ENCODE data around the gene OR1I1.

The OR1I1 gene

DNA sequence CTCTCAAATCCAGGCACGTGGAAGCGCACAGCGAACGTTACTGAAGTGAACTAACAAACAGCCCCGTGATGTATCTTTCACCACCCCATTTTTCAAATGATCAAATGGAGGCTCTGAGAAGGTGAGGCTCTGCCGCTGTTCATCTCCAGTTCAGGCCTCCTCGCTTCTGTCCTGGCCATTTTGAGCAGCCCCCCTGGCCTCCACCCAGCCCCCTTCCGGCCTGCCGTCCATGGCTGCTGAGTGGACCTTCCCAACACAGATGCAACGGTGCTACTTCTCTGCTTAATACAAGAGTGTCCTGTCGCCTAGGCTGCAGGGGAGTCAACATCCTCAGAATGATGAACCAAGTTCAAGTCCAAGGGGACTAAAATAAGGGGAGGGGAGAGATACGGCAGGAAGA is 34.8 kb downstream of the OR1I1 start:
- in situ Hi-C loops (cut with MboI; ENCODE audit: low sequenced_read_pairs) = no loop called here

- in situ Hi-C loops (cut with MboI; ENCODE audit: low sequenced_read_pairs) = no loop called here
Observed at GRCh38 chr19:15118248-15118647, 36.2 kb downstream of the OR1I1 start.

- in situ Hi-C loops (cut with MboI; ENCODE audit: low sequenced_read_pairs) = no loop called here
Observed at GRCh38 chr19:15118789-15119494, 36.9 kb downstream of the OR1I1 start.

DNA sequence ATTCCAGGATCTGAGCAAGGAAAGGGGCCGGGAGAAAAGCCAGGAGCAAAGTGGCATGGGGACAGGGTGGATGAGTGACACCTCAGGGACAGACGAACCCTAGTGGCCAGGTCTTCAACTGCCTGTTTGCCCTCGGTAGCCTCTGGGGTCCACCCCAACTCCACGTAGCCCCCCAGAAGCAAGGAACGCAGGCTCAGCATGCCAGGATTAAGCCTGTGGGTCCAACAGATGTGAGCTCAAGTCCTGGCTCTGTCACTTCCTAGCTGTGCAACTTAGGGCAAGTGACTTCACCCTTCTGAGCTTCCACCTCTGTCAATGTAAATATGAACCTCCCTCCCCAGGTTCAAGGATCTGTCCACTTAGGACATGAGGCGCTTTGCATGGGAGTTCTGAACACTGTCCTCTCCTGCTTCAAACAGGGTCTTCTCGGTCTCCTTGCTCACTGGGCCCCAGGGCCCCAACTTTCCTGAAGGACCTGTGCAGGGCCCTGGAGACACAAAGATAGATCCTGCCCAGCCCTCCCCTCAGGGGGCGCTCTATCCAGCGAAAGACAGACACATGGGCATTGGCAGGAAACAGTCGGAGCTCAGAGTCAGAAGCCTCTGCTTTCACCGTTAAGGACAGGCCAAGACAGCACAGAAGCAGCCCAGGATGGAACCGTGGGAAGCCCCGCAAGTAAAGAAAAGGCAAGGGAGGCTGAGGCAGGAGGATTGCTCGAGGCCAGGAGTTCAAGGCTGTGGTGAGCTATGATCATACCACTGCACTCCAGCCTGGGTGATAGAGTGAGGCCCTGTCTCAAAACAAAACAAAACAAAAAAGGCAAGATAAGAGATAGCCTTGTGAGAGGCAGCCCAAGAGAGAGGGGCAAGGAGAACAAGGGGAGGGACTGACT is 38.4 kb downstream of the OR1I1 start:
- in situ Hi-C loops (cut with MboI; ENCODE audit: low sequenced_read_pairs) = no loop called here

- in situ Hi-C loops (cut with MboI; ENCODE audit: low sequenced_read_pairs) = no loop called here
Observed at GRCh38 chr19:15122331-15123030, 40.5 kb downstream of the OR1I1 start.

DNA sequence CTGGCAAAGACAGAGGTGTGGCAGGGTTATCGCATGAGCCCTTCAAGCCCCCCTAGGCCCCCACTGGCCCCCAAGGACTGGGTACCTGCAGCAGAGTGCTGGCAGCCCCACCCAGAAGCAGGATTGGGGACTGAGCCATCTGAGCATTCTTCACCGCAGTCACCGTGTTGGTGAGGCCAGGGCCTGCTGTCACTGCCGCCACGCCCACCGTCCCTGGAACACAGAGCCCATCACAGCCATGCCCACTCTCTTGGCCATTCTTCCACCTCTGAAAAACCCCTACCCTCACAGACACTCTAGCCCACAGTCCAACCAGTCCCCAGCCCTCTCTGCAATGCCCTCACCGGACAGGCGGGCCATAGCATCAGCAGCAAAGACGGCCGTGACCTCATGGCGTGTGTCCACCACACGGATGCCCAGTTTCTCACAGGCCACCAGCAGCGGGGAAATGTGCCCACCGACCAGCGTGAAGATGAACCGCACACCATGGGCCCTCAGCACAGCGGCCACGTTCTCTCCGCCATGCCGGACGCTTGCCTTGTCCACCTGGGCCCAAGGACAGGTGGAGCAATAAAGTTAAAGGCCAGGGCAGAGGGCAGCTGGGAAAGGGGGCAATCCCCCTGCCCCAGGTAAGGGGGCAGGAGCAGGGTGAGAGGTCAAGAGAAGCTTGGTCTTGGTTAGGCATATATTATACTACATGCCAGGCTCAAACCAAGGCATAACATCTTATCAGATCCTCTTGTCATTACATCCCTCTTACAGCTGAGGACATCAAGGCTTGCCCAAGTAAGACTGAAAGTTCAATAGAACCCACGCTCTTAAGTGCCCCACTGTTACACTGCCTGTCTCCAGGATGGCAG is 41.2 kb downstream of the OR1I1 start:
- in situ Hi-C loops (cut with MboI; ENCODE audit: low sequenced_read_pairs) = no loop called here

- in situ Hi-C loops (cut with MboI; ENCODE audit: low sequenced_read_pairs) = no loop called here
Observed at GRCh38 chr19:15123900-15124299, 41.9 kb downstream of the OR1I1 start.

- in situ Hi-C loops (cut with MboI; ENCODE audit: low sequenced_read_pairs) = no loop called here
Observed at GRCh38 chr19:15124572-15125231, 42.7 kb downstream of the OR1I1 start.

GRCh38 chr19:15125232-15126067 is 43.4 kb downstream of the OR1I1 start:
- in situ Hi-C loops (cut with MboI; ENCODE audit: low sequenced_read_pairs) = no loop called here

- in situ Hi-C loops (cut with MboI; ENCODE audit: low sequenced_read_pairs) = no loop called here
Observed at GRCh38 chr19:15126131-15126910, 44.3 kb downstream of the OR1I1 start.

GRCh38 chr19:15128162-15128770 is 46.3 kb downstream of the OR1I1 start:
- in situ Hi-C loops (cut with MboI; ENCODE audit: low sequenced_read_pairs) = no loop called here

- in situ Hi-C loops (cut with MboI; ENCODE audit: low sequenced_read_pairs) = no loop called here
Observed at GRCh38 chr19:15129856-15130585, 48.0 kb downstream of the OR1I1 start.

GRCh38 chr19:15136234-15136954 is 54.4 kb downstream of the OR1I1 start:
- in situ Hi-C loops (cut with MboI; ENCODE audit: low sequenced_read_pairs) = no loop called here

GRCh38 chr19:15137777-15138176 is 55.8 kb downstream of the OR1I1 start:
- in situ Hi-C loops (cut with MboI; ENCODE audit: low sequenced_read_pairs) = no loop called here

GRCh38 chr19:15138427-15138826 is 56.4 kb downstream of the OR1I1 start:
- in situ Hi-C loops (cut with MboI; ENCODE audit: low sequenced_read_pairs) = no loop called here

DNA sequence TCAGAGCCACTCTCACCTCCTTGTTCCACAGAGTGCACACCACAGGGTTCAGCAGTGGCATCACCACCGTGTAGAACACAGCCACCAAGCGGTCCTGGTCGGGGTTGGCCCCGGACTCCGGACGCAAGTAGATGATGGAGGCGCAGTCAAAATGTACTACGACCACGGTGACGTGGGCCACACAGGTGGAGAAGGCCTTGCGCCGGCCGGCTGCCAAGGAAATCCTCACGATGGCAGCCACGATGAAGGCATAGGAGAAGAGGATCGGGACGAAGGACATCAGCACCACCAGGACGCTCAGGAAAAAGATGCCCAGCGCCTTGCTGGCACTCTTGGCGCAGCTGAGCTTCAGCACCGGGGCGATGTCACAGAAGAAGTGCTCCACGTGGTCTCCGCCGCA is 59.1 kb downstream of the OR1I1 start:
- in situ Hi-C loops (cut with MboI; ENCODE audit: low sequenced_read_pairs) = no loop called here

DNA sequence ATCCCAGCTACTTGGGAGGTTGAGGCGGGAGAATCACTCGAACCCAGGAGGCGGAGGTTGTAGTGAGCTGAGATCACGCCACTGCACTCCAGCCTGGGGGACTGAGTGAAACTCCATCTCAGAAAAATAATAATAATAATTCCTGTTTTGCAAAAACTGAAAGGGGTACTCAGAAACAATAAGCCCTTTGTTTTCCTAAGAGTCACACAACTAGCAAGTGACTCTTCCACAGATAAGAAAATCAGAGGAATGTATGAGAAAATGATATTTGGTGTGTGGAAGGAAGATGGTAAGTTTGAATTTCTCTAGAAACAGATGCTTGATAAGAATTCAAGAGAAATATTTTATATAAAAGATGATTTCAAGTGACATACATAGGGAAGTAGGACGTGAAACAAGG is 60.3 kb downstream of the OR1I1 start:
- in situ Hi-C loops (cut with MboI; ENCODE audit: low sequenced_read_pairs) = no loop called here

All from HL-60/S4 treated with phorbol 12-myristate 13-acetate at 8.2 ng/mL for 4 days and 3 days (cell line).